Keratinocyte (primary cell): ENCODE measurements around the gene SMYD3. TPM values are rescaled to one million over a fixed set of nuclear protein-coding genes. Genes with fewer than 3 reads are reported as not detected.
A peak's percentile ranks its signal among the peaks of the same experiment; 100 is the strongest.

ENCODE experiments used
- DNase-seq: peaks from one replicate; pipeline ENCODE4 v3.0.0-alpha.2; 2011; ENCODE audit warnings: low read depth, missing footprints, low spot score
- FAIRE-seq: peaks from 2 replicates; lab custom pipeline; 2011; peaks lifted over from hg19 to GRCh38; lab: Jason Lieb, UNC
- H2AFZ ChIP-seq: 2 replicates; pipeline ENCODE4 v1.6.0; 2012; ENCODE audit warnings: low read length, control low read depth, inconsistent platforms; ENCODE audit not compliant: control insufficient read depth
- H3K27ac ChIP-seq: 2 replicates; pipeline ENCODE4 v1.5.1; 2011; ENCODE audit warnings: low read length; ENCODE audit not compliant: control insufficient read depth, insufficient read depth
- H3K27me3 ChIP-seq: 3 replicates; pipeline ENCODE4 v1.6.0; 2011; ENCODE audit warnings: low read length; ENCODE audit not compliant: control insufficient read depth, insufficient read depth; ENCODE audit errors: extremely low read depth
- H3K36me3 ChIP-seq, 2 experiments: 2 replicates in 1 of 2; 3 replicates in 1 of 2; pipeline ENCODE4 v1.5.1; 2011; ENCODE audit warnings: low read length in 2 of 2, mild to moderate bottlenecking in 1 of 2; ENCODE audit not compliant: control insufficient read depth in 2 of 2, insufficient read depth in 2 of 2; ENCODE audit errors: extremely low read depth in 1 of 2
- H3K4me1 ChIP-seq: 3 replicates; pipeline ENCODE4 v1.5.1; 2011; ENCODE audit warnings: low read length; ENCODE audit not compliant: control insufficient read depth, insufficient read depth; ENCODE audit errors: extremely low read depth
- H3K4me2 ChIP-seq: 3 replicates; pipeline ENCODE4 v1.6.0; 2011; ENCODE audit warnings: low read depth, low read length; ENCODE audit not compliant: control insufficient read depth, insufficient read depth; ENCODE audit errors: extremely low read depth
- H3K4me3 ChIP-seq, 3 experiments: fragments of 200-600 bp in 1 of 3; sonication (generic) in 1 of 3; 2 replicates in 2 of 3; 3 replicates in 1 of 3; pipeline ENCODE4 v1.5.1; 2011 to 2016; ENCODE audit warnings: low read length in 3 of 3, mild to moderate bottlenecking in 3 of 3, control low read depth in 2 of 3, inconsistent platforms in 1 of 3, low read depth in 1 of 3, mixed read lengths in 1 of 3, mixed run types in 1 of 3, moderate library complexity in 1 of 3; ENCODE audit not compliant: control insufficient read depth in 2 of 3, insufficient read depth in 2 of 3; ENCODE audit errors: extremely low read depth in 1 of 3
- H3K79me2 ChIP-seq: 2 replicates; pipeline ENCODE4 v1.6.0; 2012; ENCODE audit warnings: low read length; ENCODE audit not compliant: control insufficient read depth, insufficient read depth
- H3K9ac ChIP-seq: 3 replicates; pipeline ENCODE4 v1.6.0; 2011; ENCODE audit warnings: low read length; ENCODE audit not compliant: control insufficient read depth, insufficient read depth; ENCODE audit errors: extremely low read depth
- H3K9me1 ChIP-seq: 3 replicates; pipeline ENCODE4 v1.6.0; 2011; ENCODE audit warnings: low read length; ENCODE audit not compliant: control insufficient read depth, insufficient read depth; ENCODE audit errors: extremely low read depth
- H3K9me3 ChIP-seq: 2 replicates; pipeline ENCODE4 v1.5.1; 2012; ENCODE audit warnings: low read depth, low read length; ENCODE audit not compliant: control insufficient read depth
- H4K20me1 ChIP-seq: 3 replicates; pipeline ENCODE4 v1.6.0; 2011; ENCODE audit warnings: low read length; ENCODE audit not compliant: control insufficient read depth, insufficient read depth; ENCODE audit errors: extremely low read depth
- EZH2 ChIP-seq: IDR thresholded peaks from one replicate; pipeline ENCODE4 v1.6.1; 2012; ENCODE audit warnings: inconsistent platforms, mild to moderate bottlenecking, low read length, moderate library complexity
- dilution Hi-C: fragments of 300-500 bp; cut with MboI; formaldehyde crosslinking; loops from one replicate; pipeline ENCODE4 v1.7.0; 2020; ENCODE audit warnings: low sequenced_read_pairs; ENCODE audit not compliant: extremely low pct_ligation_motif_present
- polyA plus RNA-seq, 5 experiments: library from polyadenylated mRNA; depleted of rRNA in 3 of 5; stranded (reverse) in 3 of 5; stranded (forward) in 1 of 5; unstranded in 1 of 5; fragments of >200 nt; gene quantifications; 1 replicate in 1 of 5; 2 replicates in 3 of 5; 3 replicates in 1 of 5; pipeline versions ENCODE4 v1.2.1 to v1.2.3, GENCODE V29; 2011 to 2012; ENCODE audit warnings: missing spikeins in 2 of 5, low read depth in 1 of 5, low replicate concordance in 1 of 5
- TF ChIP-seq, protein P1 (sequence below), 3 experiments: IDR thresholded peaks in 1 of 3; conservative IDR thresholded peaks in 1 of 3; optimal IDR thresholded peaks in 1 of 3; 2 replicates in 2 of 3; 3 replicates in 1 of 3; pipeline versions ENCODE3 to v1.5.1; 2011; ENCODE audit warnings: low read length in 3 of 3, mild to moderate bottlenecking in 3 of 3, moderate library complexity in 2 of 3, control low read depth in 1 of 3, inconsistent platforms in 1 of 3; ENCODE audit not compliant: insufficient read depth in 2 of 3; ENCODE audit errors: extremely low read depth in 1 of 3

Gene SMYD3
- polyA plus RNA-seq, 1 donor (not counting 4 experiments of a cell fraction or from before 2014, with no cell fraction given), result 31.0 TPM

GRCh38 chr1:245859493-245860114 is 647.5 kb downstream of the SMYD3 start:
- H3K27me3 ChIP-seq, result no peaks in the 10 kb centered on the region
- no peak overlapping the region for H3K27ac ChIP-seq
- H3K4me1 ChIP-seq, result peaks cover 5% of the 10 kb centered on the region
- H4K20me1 ChIP-seq, result no peaks in the 10 kb centered on the region
- dilution Hi-C loops, result no loop called here
- DNase-seq, result peak; percentile 21
- no peaks in the 10 kb centered on the region for H3K36me3 ChIP-seq
- no peaks in the 10 kb centered on the region for H3K9me3 ChIP-seq
- no peak overlapping the region for H3K4me3 ChIP-seq
- no peak for FAIRE-seq
- H2AFZ ChIP-seq, result no peak overlapping the region
- no peaks in the 10 kb centered on the region for H3K79me2 ChIP-seq
- TF ChIP-seq, protein P1, sequence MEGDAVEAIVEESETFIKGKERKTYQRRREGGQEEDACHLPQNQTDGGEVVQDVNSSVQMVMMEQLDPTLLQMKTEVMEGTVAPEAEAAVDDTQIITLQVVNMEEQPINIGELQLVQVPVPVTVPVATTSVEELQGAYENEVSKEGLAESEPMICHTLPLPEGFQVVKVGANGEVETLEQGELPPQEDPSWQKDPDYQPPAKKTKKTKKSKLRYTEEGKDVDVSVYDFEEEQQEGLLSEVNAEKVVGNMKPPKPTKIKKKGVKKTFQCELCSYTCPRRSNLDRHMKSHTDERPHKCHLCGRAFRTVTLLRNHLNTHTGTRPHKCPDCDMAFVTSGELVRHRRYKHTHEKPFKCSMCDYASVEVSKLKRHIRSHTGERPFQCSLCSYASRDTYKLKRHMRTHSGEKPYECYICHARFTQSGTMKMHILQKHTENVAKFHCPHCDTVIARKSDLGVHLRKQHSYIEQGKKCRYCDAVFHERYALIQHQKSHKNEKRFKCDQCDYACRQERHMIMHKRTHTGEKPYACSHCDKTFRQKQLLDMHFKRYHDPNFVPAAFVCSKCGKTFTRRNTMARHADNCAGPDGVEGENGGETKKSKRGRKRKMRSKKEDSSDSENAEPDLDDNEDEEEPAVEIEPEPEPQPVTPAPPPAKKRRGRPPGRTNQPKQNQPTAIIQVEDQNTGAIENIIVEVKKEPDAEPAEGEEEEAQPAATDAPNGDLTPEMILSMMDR (optimal IDR thresholded peaks at IDR 0.05 in 1 of 3, IDR thresholded peaks at IDR 0.05 in 1 of 3, conservative IDR thresholded peaks at IDR 0.05 in 1 of 3; ENCODE audit: extremely low read depth in 1 of 3, insufficient read depth in 2 of 3, low read length in 3 of 3), result no peak
- no peak overlapping the region for H3K9ac ChIP-seq
- no peak overlapping the region for H3K4me2 ChIP-seq
- no peaks in the 10 kb centered on the region for H3K9me1 ChIP-seq

- dilution Hi-C loops, result no loop called here
- no peaks in the 10 kb centered on the region for H3K9me3 ChIP-seq
- no peak overlapping the region for H3K4me3 ChIP-seq
- no peaks in the 10 kb centered on the region for H3K79me2 ChIP-seq
- no peak for DNase-seq
- H3K36me3 ChIP-seq, result no peaks in the 10 kb centered on the region
- no peaks in the 10 kb centered on the region for H3K27me3 ChIP-seq
- H4K20me1 ChIP-seq, result no peaks in the 10 kb centered on the region
- no peak overlapping the region for H3K4me2 ChIP-seq
- TF ChIP-seq, protein P1 (optimal IDR thresholded peaks at IDR 0.05 in 1 of 3, IDR thresholded peaks at IDR 0.05 in 1 of 3, conservative IDR thresholded peaks at IDR 0.05 in 1 of 3; ENCODE audit: extremely low read depth in 1 of 3, insufficient read depth in 2 of 3, low read length in 3 of 3), result peak in 1 of 3 experiments; percentile 9
- TF ChIP-seq EZH2, result no peak
- no peak overlapping the region for H3K27ac ChIP-seq
- no peaks in the 10 kb centered on the region for H3K9me1 ChIP-seq
- FAIRE-seq, result no peak
- H2AFZ ChIP-seq, result no peak overlapping the region
- no peak overlapping the region for H3K9ac ChIP-seq
- H3K4me1 ChIP-seq, result peaks cover 5% of the 10 kb centered on the region
Measured at GRCh38 chr1:245858722-245859492, 648.2 kb downstream of the SMYD3 start.
